HepG2 (cell line): ENCODE data around the gene NALCN.

Experiments
- ESRRA ChIP-seq: sonication (generic); formaldehyde crosslinking; IDR thresholded peaks from 2 replicates; pipeline ENCODE4 v1.5.1; 2020; ENCODE audit warnings: mild to moderate bottlenecking, low read depth, missing genetic modification reagents
- MBD4 ChIP-seq: IDR thresholded peaks from 2 replicates; pipeline ENCODE4 v1.6.1; 2012; ENCODE audit warnings: low read length, inconsistent platforms, borderline replicate concordance
- MED1 ChIP-seq: sonication (generic); formaldehyde crosslinking; IDR thresholded peaks from 2 replicates; pipeline ENCODE4 v1.4.0; 2020; ENCODE audit warnings: missing genetic modification reagents
- NFATC3 ChIP-seq: sonication (generic); formaldehyde crosslinking; IDR thresholded peaks from 2 replicates; pipeline ENCODE4 v1.5.1; 2020; ENCODE audit warnings: mild to moderate bottlenecking, missing genetic modification reagents
- POLR2A ChIP-seq, 2 experiments: IDR thresholded peaks; 2 replicates each; pipeline ENCODE4 v1.6.1; 2011; ENCODE audit warnings: low read depth in 2 of 2, low read length in 2 of 2, mild to moderate bottlenecking in 1 of 2, moderate library complexity in 1 of 2; ENCODE audit not compliant: insufficient read depth in 1 of 2
- POLR2AphosphoS5 ChIP-seq: IDR thresholded peaks from 2 replicates; pipeline ENCODE4 v1.6.1; 2012; ENCODE audit warnings: low read depth, low read length
- SP2 ChIP-seq: sonication (generic); formaldehyde crosslinking; IDR thresholded peaks from 2 replicates; pipeline ENCODE4 v1.5.1; 2020; ENCODE audit warnings: mild to moderate bottlenecking, missing genetic modification reagents
- SPEN ChIP-seq: sonication (generic); formaldehyde crosslinking; IDR thresholded peaks from 2 replicates; pipeline ENCODE4 v1.5.1; 2020; ENCODE audit warnings: low read depth, mild to moderate bottlenecking, missing genetic modification reagents
- ZBTB7A ChIP-seq: sonication (generic); formaldehyde crosslinking; IDR thresholded peaks from 2 replicates; pipeline ENCODE4 v1.8.0; 2022; ENCODE audit warnings: mild to moderate bottlenecking, missing genetic modification reagents
- ZNF367 ChIP-seq: sonication (generic); formaldehyde crosslinking; IDR thresholded peaks from 2 replicates; pipeline ENCODE4 v1.4.0; 2020; ENCODE audit warnings: missing genetic modification reagents, borderline replicate concordance
- TF ChIP-seq, protein P1 (sequence below): sonication (generic); formaldehyde crosslinking; IDR thresholded peaks from 2 replicates; pipeline ENCODE4 v1.8.1; 2023; ENCODE audit warnings: mild to moderate bottlenecking, missing genetic modification reagents
- TF ChIP-seq, protein P2 (sequence below): IDR thresholded peaks from 2 replicates; pipeline ENCODE4 v1.6.1; 2018; ENCODE audit warnings: missing genetic modification reagents, mild to moderate bottlenecking, missing compliant biosample characterization
- TF ChIP-seq, protein P3 (sequence below): sonication (generic); formaldehyde crosslinking; IDR thresholded peaks from 2 replicates; pipeline ENCODE4 v1.8.1; 2022; ENCODE audit warnings: mild to moderate bottlenecking, missing genetic modification reagents
- TF ChIP-seq, protein P4 (sequence below): sonication (generic); formaldehyde crosslinking; IDR thresholded peaks from 2 replicates; pipeline ENCODE4 v1.5.0; 2020; ENCODE audit warnings: mild to moderate bottlenecking, missing genetic modification reagents, moderate library complexity

DNA sequence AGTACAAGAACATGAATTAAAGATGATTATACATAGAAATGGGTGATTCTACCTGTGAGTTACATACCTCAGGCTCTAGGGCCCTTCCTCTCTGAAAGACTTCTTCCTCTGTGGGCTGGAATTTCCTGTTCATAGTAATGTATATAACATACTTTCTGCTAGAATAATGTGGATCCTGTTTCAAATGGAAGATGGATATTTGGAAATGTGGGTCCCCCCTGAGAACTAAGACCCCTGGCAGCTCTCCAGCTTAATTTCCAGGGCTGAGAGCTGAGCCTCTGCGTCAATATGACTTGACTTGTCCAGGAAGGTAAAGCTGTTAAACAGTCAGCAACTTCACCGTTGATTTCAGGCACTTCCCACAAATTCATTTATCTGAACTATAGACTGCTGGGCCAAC lies 296.3 kb downstream of the NALCN start:
- no peak for TF ChIP-seq ZBTB7A
- TF ChIP-seq, protein P1, sequence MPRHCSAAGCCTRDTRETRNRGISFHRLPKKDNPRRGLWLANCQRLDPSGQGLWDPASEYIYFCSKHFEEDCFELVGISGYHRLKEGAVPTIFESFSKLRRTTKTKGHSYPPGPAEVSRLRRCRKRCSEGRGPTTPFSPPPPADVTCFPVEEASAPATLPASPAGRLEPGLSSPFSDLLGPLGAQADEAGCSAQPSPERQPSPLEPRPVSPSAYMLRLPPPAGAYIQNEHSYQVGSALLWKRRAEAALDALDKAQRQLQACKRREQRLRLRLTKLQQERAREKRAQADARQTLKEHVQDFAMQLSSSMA, result no peak
- no peak for TF ChIP-seq POLR2AphosphoS5
- TF ChIP-seq MBD4, result no peak
- no peak for TF ChIP-seq SP2 (CRISPR knock-in tag)
- TF ChIP-seq ZNF367 (CRISPR knock-in tag), result no peak
- TF ChIP-seq, protein P2, sequence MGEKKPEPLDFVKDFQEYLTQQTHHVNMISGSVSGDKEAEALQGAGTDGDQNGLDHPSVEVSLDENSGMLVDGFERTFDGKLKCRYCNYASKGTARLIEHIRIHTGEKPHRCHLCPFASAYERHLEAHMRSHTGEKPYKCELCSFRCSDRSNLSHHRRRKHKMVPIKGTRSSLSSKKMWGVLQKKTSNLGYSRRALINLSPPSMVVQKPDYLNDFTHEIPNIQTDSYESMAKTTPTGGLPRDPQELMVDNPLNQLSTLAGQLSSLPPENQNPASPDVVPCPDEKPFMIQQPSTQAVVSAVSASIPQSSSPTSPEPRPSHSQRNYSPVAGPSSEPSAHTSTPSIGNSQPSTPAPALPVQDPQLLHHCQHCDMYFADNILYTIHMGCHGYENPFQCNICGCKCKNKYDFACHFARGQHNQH (CRISPR knock-in tag), result no peak
- TF ChIP-seq ESRRA (CRISPR knock-in tag), result no peak
- TF ChIP-seq, protein P3, sequence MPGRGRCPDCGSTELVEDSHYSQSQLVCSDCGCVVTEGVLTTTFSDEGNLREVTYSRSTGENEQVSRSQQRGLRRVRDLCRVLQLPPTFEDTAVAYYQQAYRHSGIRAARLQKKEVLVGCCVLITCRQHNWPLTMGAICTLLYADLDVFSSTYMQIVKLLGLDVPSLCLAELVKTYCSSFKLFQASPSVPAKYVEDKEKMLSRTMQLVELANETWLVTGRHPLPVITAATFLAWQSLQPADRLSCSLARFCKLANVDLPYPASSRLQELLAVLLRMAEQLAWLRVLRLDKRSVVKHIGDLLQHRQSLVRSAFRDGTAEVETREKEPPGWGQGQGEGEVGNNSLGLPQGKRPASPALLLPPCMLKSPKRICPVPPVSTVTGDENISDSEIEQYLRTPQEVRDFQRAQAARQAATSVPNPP (CRISPR knock-in tag), result no peak
- no peak for TF ChIP-seq SPEN (CRISPR knock-in tag)
- TF ChIP-seq MED1 (CRISPR knock-in tag), result no peak
- TF ChIP-seq POLR2A (IDR thresholded peaks at IDR 0.05; ENCODE audit: insufficient read depth in 1 of 2, low read depth in 2 of 2, low read length in 2 of 2), result no peak
- TF ChIP-seq, protein P4, sequence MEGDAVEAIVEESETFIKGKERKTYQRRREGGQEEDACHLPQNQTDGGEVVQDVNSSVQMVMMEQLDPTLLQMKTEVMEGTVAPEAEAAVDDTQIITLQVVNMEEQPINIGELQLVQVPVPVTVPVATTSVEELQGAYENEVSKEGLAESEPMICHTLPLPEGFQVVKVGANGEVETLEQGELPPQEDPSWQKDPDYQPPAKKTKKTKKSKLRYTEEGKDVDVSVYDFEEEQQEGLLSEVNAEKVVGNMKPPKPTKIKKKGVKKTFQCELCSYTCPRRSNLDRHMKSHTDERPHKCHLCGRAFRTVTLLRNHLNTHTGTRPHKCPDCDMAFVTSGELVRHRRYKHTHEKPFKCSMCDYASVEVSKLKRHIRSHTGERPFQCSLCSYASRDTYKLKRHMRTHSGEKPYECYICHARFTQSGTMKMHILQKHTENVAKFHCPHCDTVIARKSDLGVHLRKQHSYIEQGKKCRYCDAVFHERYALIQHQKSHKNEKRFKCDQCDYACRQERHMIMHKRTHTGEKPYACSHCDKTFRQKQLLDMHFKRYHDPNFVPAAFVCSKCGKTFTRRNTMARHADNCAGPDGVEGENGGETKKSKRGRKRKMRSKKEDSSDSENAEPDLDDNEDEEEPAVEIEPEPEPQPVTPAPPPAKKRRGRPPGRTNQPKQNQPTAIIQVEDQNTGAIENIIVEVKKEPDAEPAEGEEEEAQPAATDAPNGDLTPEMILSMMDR (CRISPR knock-in tag), result no peak
- TF ChIP-seq NFATC3 (CRISPR knock-in tag), result no peak
